Effector memory CD4-positive, alpha-beta T cell (primary cell): ENCODE measurements around the gene BLMH.

ENCODE experiments used
- DNase-seq, 3 donors: peaks; one replicate each; pipeline ENCODE4 v3.0.0-alpha.2; 2020
- H3K27ac ChIP-seq: 2 replicates; pipeline ENCODE4 v1.7.0; 2013; ENCODE audit warnings: mild to moderate bottlenecking, low read length, moderate library complexity; ENCODE audit not compliant: insufficient read depth, poor library complexity, severe bottlenecking
- H3K27me3 ChIP-seq: replicated peaks from 2 replicates; pipeline ENCODE4 v1.7.0; 2013; ENCODE audit warnings: mild to moderate bottlenecking, low read length; ENCODE audit not compliant: insufficient read depth, control insufficient read depth, poor library complexity, severe bottlenecking
- H3K36me3 ChIP-seq: 2 replicates; pipeline ENCODE4 v1.7.0; 2013; ENCODE audit warnings: mild to moderate bottlenecking, low read length, moderate library complexity; ENCODE audit not compliant: control insufficient read depth, insufficient read depth
- H3K4me1 ChIP-seq: 2 replicates; pipeline ENCODE4 v1.7.0; 2013; ENCODE audit warnings: low read length, mild to moderate bottlenecking; ENCODE audit not compliant: control insufficient read depth, insufficient read depth, poor library complexity, severe bottlenecking
- H3K4me3 ChIP-seq: 2 replicates; pipeline ENCODE4 v1.7.0; 2013; ENCODE audit warnings: low read length, low read depth, mild to moderate bottlenecking; ENCODE audit not compliant: insufficient read depth, poor library complexity, severe bottlenecking
- H3K9me3 ChIP-seq: 2 replicates; pipeline ENCODE4 v1.7.0; 2013; ENCODE audit warnings: mild to moderate bottlenecking, low read length, moderate library complexity; ENCODE audit not compliant: control insufficient read depth

BLMH gene

DNA sequence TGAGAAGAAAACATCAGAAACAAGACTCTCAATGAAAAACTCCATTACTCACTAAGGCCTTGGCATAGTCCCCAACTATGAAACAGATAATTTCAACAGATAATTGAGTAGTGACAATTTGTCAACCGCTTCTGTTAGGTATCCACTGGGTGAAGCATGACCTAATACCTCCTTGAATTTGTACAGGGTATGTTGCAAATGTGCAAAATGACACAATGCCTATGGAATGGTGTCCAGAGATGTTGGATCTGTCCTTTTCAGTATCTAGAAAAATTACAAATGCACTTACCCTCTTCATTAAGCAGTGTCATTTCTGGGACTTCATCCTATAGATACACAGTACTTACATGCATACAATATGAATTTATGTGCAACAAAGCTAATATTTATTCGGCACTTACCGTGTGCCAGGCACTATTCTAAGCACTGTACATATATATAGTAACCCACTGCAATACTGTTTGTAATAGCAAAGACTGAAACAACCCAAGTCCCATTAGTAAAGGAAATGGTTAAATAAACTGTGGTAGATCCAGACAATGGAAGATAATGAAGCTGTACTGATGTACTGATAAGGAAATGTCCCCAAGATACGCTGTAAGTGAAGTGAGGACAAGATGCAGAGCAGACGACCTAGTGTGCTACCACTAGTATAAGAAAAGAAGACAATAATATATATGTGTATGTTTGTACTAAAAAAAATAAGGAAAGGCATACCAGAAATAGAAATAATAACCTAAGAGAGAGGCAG is 34.8 kb downstream of the BLMH start:
- Histone ChIP-seq H3K9me3 (no peaks in the 10 kb centered on the region), H3K4me1 (no peaks in the 10 kb centered on the region), H3K27ac (no peak overlapping the region), H3K4me3 (no peak overlapping the region), H3K36me3 (peaks cover 48% of the 10 kb centered on the region), H3K27me3 (no peaks in the 10 kb centered on the region)
- DNase-seq, result no peak

DNA sequence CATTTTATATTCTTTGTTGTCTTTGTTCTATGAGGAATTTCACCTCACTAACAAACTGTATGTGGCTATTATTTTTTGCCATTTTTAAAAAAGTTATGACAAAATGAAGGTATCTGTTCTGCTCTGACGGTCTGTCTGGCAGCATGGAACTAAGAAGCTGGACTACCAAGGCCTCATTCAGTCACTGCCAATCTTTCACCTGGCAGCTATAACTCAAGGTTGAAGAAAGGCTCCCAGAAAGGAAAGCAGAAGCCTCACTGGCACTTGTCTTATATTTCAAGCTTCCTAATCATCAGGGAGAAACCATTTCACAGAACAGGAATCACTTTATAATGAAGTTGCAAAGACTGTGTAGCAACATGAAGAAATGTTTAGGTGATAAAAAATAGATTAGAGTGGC is 37.6 kb downstream of the BLMH start:
- Histone ChIP-seq H3K4me1 (no peaks in the 10 kb centered on the region), H3K27me3 (no peaks in the 10 kb centered on the region), H3K27ac (no peak overlapping the region), H3K4me3 (no peak overlapping the region), H3K9me3 (no peaks in the 10 kb centered on the region), H3K36me3 (peaks cover 40% of the 10 kb centered on the region)
- DNase-seq, result no peak

DNA sequence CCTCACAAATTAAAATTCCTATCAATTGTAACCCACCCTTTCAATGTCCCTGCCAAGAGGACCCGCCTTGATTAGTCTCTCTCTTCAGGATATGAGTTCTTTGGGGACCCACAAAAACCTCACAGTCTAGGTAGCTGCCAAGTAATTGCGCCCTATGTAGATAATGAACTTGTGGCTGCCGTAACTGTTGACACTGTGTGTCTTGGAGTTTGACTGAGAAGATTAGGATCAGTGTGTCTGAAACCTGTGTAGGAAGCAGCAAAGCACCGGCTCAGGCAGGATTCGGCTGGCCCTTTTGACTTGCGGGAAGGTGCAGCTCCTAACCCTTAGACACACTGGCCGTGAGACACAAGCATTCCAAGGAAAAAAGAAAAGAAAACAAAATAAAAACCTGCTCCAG is 38.4 kb downstream of the BLMH start:
- no peaks in the 10 kb centered on the region for H3K9me3 ChIP-seq
- peaks cover 40% of the 10 kb centered on the region for H3K36me3 ChIP-seq
- no peaks in the 10 kb centered on the region for H3K4me1 ChIP-seq
- no peak for DNase-seq
- H3K27ac ChIP-seq, result no peak overlapping the region
- no peak overlapping the region for H3K4me3 ChIP-seq
- H3K27me3 ChIP-seq, result no peaks in the 10 kb centered on the region

DNA sequence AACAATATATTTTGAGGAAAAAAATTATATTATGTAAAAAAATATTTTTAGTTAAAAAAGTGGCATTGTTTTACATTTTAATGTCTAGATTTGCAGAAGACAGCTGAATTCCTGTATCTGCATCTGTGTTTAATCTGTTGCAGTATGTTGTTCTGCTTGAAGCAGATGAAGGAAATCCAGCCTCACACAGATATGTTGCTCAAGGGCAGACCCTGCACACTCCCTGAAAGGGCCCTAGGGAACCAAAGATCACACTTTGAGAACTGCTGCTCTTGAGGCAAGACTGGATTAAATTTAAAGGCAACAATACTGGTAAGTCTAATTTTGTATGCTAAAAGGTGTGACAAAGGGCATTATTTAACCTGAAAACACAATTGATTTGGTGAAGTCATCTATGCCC is 39.8 kb downstream of the BLMH start:
- no peak overlapping the region for H3K27ac ChIP-seq
- H3K36me3 ChIP-seq, result peaks cover 39% of the 10 kb centered on the region
- H3K27me3 ChIP-seq, result no peaks in the 10 kb centered on the region
- DNase-seq, result no peak
- H3K4me1 ChIP-seq, result no peaks in the 10 kb centered on the region
- no peak overlapping the region for H3K4me3 ChIP-seq
- H3K9me3 ChIP-seq, result no peaks in the 10 kb centered on the region

DNA sequence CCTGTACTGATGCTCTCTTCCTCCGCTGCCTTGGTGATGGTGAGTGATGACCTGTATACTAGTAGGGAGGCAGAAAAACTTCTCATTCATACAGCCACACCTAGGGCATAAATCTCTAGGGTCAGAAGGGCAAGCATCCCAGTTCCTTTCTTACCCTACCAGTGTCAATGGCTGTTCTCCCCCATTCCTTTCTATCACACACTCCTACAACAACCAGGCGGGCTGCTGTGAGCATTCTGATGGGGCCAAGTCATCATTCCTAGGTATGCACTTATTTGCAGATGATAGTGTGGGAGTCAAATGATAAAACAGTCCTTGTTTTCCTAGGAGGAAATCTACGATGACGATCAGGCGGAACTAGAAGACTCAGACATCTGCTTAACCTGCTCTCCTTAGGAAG is 42.3 kb downstream of the BLMH start:
- H3K27me3 ChIP-seq, result no peaks in the 10 kb centered on the region
- no peaks in the 10 kb centered on the region for H3K9me3 ChIP-seq
- no peak for DNase-seq
- H3K4me1 ChIP-seq, result no peaks in the 10 kb centered on the region
- no peak overlapping the region for H3K4me3 ChIP-seq
- peaks cover 23% of the 10 kb centered on the region for H3K36me3 ChIP-seq
- no peak overlapping the region for H3K27ac ChIP-seq

DNA sequence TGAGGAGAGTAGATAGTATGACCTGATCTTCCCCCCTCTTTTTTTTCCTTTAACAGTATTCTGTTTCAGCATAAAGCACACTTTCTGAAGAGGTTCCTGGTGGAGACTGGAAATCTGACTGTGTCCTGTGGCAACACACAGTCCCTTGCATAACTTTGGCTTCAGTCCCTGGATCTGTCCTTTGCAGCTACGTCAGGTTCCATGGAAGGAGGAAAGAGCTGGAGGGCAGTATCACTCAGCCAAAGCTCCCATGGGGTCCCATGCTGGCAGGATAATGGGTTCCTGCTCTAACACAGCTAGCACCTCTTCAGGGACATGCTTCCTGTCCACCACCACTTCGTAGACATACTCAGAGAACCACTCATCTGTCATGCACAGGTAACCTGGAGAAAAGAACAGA is 43.0 kb downstream of the BLMH start:
- no peak for DNase-seq
- H3K36me3 ChIP-seq, result peaks cover 23% of the 10 kb centered on the region
- no peaks in the 10 kb centered on the region for H3K9me3 ChIP-seq
- H3K27me3 ChIP-seq, result no peaks in the 10 kb centered on the region
- H3K4me1 ChIP-seq, result no peaks in the 10 kb centered on the region
- no peak overlapping the region for H3K4me3 ChIP-seq
- H3K27ac ChIP-seq, result no peak overlapping the region

DNA sequence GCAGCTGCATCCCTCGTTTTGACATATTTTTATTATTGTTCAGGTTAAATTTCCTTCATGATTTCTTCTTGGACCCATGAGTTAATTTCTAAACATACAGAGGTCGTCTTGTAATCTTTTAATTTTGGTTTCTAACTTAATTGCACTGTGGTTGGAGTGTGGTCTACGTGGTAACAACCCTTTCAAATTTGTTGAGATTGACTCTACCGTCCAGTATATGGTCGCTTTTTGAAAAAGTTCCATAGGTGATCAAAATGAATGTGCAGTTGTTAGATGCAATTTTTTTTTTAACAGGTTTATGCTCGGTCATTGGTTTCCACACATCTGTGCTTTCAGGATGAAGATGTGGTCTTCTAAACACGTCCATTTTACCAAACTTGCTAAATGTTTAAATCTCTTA is 45.3 kb downstream of the BLMH start:
- Histone ChIP-seq H3K27ac (no peak overlapping the region), H3K4me3 (no peak overlapping the region), H3K4me1 (no peaks in the 10 kb centered on the region), H3K36me3 (peaks cover 23% of the 10 kb centered on the region), H3K9me3 (no peaks in the 10 kb centered on the region), H3K27me3 (no peaks in the 10 kb centered on the region)
- no peak for DNase-seq

DNA sequence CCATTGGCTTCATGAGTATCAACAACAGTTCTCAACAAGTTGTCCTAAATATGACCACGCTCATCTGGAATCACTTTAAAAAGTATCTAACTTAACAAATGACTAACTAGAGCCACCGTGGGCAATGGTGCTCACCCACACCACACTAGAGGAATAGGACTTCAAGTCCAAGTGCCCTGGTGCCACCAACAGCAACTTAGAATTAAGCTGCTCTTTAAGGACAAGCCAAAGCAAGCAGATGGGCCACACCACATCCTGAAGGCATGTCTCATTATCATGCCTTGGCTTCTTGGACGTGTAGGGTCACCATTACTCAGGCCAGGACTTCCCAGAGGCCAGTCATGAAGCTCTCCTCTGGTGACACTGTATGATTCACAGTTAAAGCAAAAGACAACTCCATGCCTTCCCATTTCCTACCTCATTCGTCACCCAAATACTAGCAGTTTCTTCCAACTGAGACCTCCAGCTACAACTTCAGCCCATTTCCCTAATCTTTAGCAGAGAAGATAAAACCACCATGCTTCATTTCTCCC is 46.8 kb downstream of the BLMH start:
- no peak overlapping the region for H3K4me3 ChIP-seq
- no peaks in the 10 kb centered on the region for H3K9me3 ChIP-seq
- no peak for DNase-seq
- no peaks in the 10 kb centered on the region for H3K27me3 ChIP-seq
- H3K4me1 ChIP-seq, result no peaks in the 10 kb centered on the region
- H3K36me3 ChIP-seq, result peaks cover 23% of the 10 kb centered on the region
- no peak overlapping the region for H3K27ac ChIP-seq

DNA sequence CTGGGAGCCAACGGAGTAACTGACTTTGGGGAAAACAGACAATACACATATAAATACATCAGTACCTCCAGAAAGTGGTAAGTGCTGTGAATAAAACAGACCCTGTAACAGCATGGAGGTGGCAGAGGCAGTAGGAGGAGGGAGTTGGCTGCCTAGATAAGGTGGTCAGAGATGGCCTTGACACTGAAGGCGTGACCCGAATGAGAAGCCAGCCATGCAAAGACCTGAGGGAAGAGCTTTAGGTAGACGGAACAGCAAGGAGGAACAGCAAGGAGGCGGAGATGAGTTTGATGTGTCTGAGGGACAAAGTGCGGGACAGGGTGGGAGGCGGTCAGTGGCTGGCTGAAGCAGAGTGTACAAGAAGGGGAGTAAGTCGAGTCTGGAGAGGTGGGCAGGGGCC is 48.2 kb downstream of the BLMH start:
- Histone ChIP-seq H3K36me3 (peaks cover 11% of the 10 kb centered on the region), H3K9me3 (no peaks in the 10 kb centered on the region), H3K27ac (no peak overlapping the region), H3K27me3 (peaks cover 4% of the 10 kb centered on the region), H3K4me1 (no peaks in the 10 kb centered on the region), H3K4me3 (no peak overlapping the region)
- no peak for DNase-seq

DNA sequence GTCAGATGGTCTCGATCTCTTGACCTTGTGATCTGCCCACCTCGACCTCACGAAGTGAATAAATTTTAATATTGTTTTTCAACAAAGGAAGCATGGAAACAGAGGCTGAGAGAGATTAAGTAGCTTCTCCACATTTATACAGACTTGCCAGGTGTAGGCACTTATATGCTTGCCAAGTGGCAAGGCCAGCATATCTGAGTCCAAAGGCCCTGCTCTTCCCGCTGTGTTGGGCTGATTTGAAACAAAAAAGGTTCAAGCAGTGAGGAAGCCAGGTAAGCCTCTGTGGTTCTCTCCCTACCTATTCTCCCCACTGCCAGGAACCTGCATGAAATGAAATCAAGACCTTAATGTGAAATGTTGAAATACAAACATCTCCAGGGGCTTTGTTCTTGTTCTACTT is 48.7 kb downstream of the BLMH start:
- Histone ChIP-seq H3K4me3 (no peak overlapping the region), H3K4me1 (no peaks in the 10 kb centered on the region), H3K36me3 (peaks cover 6% of the 10 kb centered on the region), H3K9me3 (no peaks in the 10 kb centered on the region), H3K27ac (no peak overlapping the region), H3K27me3 (peaks cover 10% of the 10 kb centered on the region)
- no peak for DNase-seq
